Tibial nerve (tissue), 4 donors: ENCODE results near the gene FUCA2. TPM values are rescaled to one million over a fixed set of nuclear protein-coding genes. Genes with fewer than 3 reads are reported as not detected.

Experiments used
- DNase-seq, 2 donors: peaks; one replicate each; pipeline ENCODE4 v3.0.0-alpha.2; 2019; ENCODE audit warnings: low spot score in 2 of 2
- H3K27ac ChIP-seq, 4 donors: fragments of 200-600 bp; sonication (generic) in 3 of 4; one replicate each; pipeline ENCODE4 v1.5.1; 2017 to 2019; ENCODE audit warnings: mild to moderate bottlenecking in 1 of 4
- H3K27me3 ChIP-seq, 2 donors: fragments of 200-600 bp; sonication (generic) in 1 of 2; one replicate each; pipeline versions ENCODE4 v1.5.1 to v1.6.0; 2017 to 2019
- H3K36me3 ChIP-seq, 3 donors: fragments of 200-600 bp; sonication (generic); one replicate each; pipeline ENCODE4 v1.5.1; 2018 to 2019
- H3K4me1 ChIP-seq, 4 donors: fragments of 200-600 bp; sonication (generic) in 3 of 4; one replicate each; pipeline ENCODE4 v1.5.1; 2017 to 2019
- H3K4me3 ChIP-seq, 4 donors: fragments of 200-600 bp; sonication (generic) in 3 of 4; one replicate each; pipeline ENCODE4 v1.5.1; 2017 to 2019; ENCODE audit warnings: mild to moderate bottlenecking in 1 of 4, moderate library complexity in 1 of 4
- H3K9me3 ChIP-seq, 4 donors: fragments of 200-600 bp; sonication (generic) in 3 of 4; one replicate each; pipeline ENCODE4 v1.5.1; 2017 to 2019
- EP300 ChIP-seq, 2 donors: sonication (generic); formaldehyde crosslinking; IDR thresholded peaks; one replicate each; pipeline ENCODE4 v1.6.1; 2017; ENCODE audit warnings: antibody characterized with exemption in 2 of 2, mild to moderate bottlenecking in 1 of 2
- POLR2A ChIP-seq, 2 donors: fragments of 450-650 bp; IDR thresholded peaks; one replicate each; pipeline ENCODE4 v1.6.1; 2017; ENCODE audit warnings: antibody characterized with exemption in 2 of 2, mild to moderate bottlenecking in 2 of 2, moderate library complexity in 2 of 2
- WGBS, 2 donors: methylation state at CpG; one replicate each; pipeline ENCODE4 v1.1.5; 2018; 5-methylcytosine and 5-hydroxymethylcytosine counted together
- total RNA-seq, 4 donors: library from RNA; depleted of rRNA; stranded (reverse); fragments of >200 nt; gene quantifications; one replicate each; pipeline ENCODE4 v1.1.0, GENCODE V29; 2016
- TF ChIP-seq, protein P1 (sequence below), 5 experiments: fragments of 200-600 bp in 3 of 5; fragments of 450-650 bp in 2 of 5; sonication (generic) in 3 of 5; IDR thresholded peaks; one replicate each; pipeline ENCODE4 v1.5.1; 2016 to 2019; ENCODE audit warnings: antibody characterized with exemption in 5 of 5, mild to moderate bottlenecking in 3 of 5, moderate library complexity in 2 of 5

Gene FUCA2
- total RNA-seq, 4 donors from 2014 or later = 24.9 to 49.6 (median 33.6) TPM

- H3K27ac ChIP-seq = no peak overlapping the region
- peaks cover 0 to 6% (median 0%) of the 10 kb centered on the region in 4 donors for H3K4me1 ChIP-seq
- no peak for DNase-seq
- H3K36me3 ChIP-seq = no peaks in the 10 kb centered on the region
- WGBS, 2 donors = 97 to 98% methylated on average over 3 of the region's 3 CpGs
- H3K9me3 ChIP-seq = no peaks in the 10 kb centered on the region
- H3K27me3 ChIP-seq = no peaks in the 10 kb centered on the region
- H3K4me3 ChIP-seq = no peak overlapping the region
- TF ChIP-seq EP300 (IDR thresholded peaks at IDR 0.05) = no peak
- TF ChIP-seq POLR2A (IDR thresholded peaks at IDR 0.05) = no peak
- TF ChIP-seq, protein P1, sequence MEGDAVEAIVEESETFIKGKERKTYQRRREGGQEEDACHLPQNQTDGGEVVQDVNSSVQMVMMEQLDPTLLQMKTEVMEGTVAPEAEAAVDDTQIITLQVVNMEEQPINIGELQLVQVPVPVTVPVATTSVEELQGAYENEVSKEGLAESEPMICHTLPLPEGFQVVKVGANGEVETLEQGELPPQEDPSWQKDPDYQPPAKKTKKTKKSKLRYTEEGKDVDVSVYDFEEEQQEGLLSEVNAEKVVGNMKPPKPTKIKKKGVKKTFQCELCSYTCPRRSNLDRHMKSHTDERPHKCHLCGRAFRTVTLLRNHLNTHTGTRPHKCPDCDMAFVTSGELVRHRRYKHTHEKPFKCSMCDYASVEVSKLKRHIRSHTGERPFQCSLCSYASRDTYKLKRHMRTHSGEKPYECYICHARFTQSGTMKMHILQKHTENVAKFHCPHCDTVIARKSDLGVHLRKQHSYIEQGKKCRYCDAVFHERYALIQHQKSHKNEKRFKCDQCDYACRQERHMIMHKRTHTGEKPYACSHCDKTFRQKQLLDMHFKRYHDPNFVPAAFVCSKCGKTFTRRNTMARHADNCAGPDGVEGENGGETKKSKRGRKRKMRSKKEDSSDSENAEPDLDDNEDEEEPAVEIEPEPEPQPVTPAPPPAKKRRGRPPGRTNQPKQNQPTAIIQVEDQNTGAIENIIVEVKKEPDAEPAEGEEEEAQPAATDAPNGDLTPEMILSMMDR (IDR thresholded peaks at IDR 0.05) = no peak
Observed at GRCh38 chr6:143546599-143546998, 35.1 kb upstream of the FUCA2 start.

- Histone ChIP-seq H3K4me1 (peaks cover 0 to 6% (median 0%) of the 10 kb centered on the region in 4 donors), H3K27ac (no peak overlapping the region), H3K4me3 (no peak overlapping the region), H3K9me3 (no peaks in the 10 kb centered on the region), H3K36me3 (no peaks in the 10 kb centered on the region), H3K27me3 (no peaks in the 10 kb centered on the region)
- WGBS, 2 donors = 62 to 71% methylated on average over 3 of the region's 3 CpGs
- TF ChIP-seq EP300 (IDR thresholded peaks at IDR 0.05) (no peak), POLR2A (IDR thresholded peaks at IDR 0.05) (no peak)
- TF ChIP-seq, protein P1 (IDR thresholded peaks at IDR 0.05) = no peak
- DNase-seq = no peak
Observed at GRCh38 chr6:143545976-143546547, 34.5 kb upstream of the FUCA2 start.

GRCh38 chr6:143545165-143545564 lies 33.6 kb upstream of the FUCA2 start:
- Histone ChIP-seq H3K27ac (no peak overlapping the region), H3K4me1 (peaks cover 0 to 6% (median 0%) of the 10 kb centered on the region in 4 donors), H3K27me3 (no peaks in the 10 kb centered on the region), H3K9me3 (no peaks in the 10 kb centered on the region), H3K4me3 (no peak overlapping the region), H3K36me3 (no peaks in the 10 kb centered on the region)
- WGBS, 2 donors = 73 to 76% methylated on average over 2 of the region's 2 CpGs
- no peak for DNase-seq
- TF ChIP-seq, protein P1 (IDR thresholded peaks at IDR 0.05) = no peak

- whole genome bisulfite sequencing, 2 donors = 85 to 86% methylated on average over 4 of the region's 4 CpGs
- no peaks in the 10 kb centered on the region for H3K27me3 ChIP-seq
- no peak overlapping the region for H3K27ac ChIP-seq
Observed at GRCh38 chr6:143544011-143544696, 32.6 kb upstream of the FUCA2 start.

DNA sequence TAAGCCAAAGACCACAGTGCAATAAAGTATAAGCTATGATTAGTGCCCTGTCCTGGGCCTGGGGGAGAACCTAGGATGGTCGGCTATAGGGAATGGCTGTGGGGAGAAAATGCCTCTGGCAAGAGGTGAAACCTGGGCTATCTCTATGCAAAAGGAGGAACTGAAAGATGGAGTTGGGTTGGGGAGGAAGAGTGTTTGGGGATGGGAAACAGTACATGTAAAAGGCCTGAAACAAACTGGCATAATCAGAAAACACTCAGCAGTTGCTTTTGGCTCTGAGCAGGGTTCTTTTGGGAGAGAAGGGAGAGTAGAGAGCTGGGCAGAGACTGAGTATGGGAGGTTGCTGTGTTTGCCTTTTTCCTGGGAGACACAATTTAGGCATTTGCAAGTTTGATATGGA lies 31.9 kb upstream of the FUCA2 start:
- Histone ChIP-seq H3K27ac (no peak overlapping the region), H3K4me1 (peaks cover 0 to 6% (median 0%) of the 10 kb centered on the region in 4 donors), H3K9me3 (no peaks in the 10 kb centered on the region), H3K4me3 (no peak overlapping the region), H3K36me3 (no peaks in the 10 kb centered on the region), H3K27me3 (no peaks in the 10 kb centered on the region)
- DNase-seq = no peak
- no peak for TF ChIP-seq POLR2A (IDR thresholded peaks at IDR 0.05)
- TF ChIP-seq, protein P1 (IDR thresholded peaks at IDR 0.05) = no peak
- TF ChIP-seq EP300 (IDR thresholded peaks at IDR 0.05) = no peak
- WGBS, 2 donors = 66 to 73% methylated on average over 1 of the region's 1 CpG

More at GRCh38 chr6:143544011-143544696, 32.6 kb upstream of the FUCA2 start:
- Histone ChIP-seq H3K4me1 (peaks cover 0 to 6% (median 0%) of the 10 kb centered on the region in 4 donors), H3K36me3 (no peaks in the 10 kb centered on the region), H3K9me3 (no peaks in the 10 kb centered on the region), H3K4me3 (no peak overlapping the region)
- TF ChIP-seq, protein P1 (IDR thresholded peaks at IDR 0.05) = no peak
- no peak for TF ChIP-seq POLR2A (IDR thresholded peaks at IDR 0.05)
- TF ChIP-seq EP300 (IDR thresholded peaks at IDR 0.05) = no peak
- DNase-seq = no peak
